Measurements from ENCODE around the gene GOLM1.

GOLM1 gene

DNA sequence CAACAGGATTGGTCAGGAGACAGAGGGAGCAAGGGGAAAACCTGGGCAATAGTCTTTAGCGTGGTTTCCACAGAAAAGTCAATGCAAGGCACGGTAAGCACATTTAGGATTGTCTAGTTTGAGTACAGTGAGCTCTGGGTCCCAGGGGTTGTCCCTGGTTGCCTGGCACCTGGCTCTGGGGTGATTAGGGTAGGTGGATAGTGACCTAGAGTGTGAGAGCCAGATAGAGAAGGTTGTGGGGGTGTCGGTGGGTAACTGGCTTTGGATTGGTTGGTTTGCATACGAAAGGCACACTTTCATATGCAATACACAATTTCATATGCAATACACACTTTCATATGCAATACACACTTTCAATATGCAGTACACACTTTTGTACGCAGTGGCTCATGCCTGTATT, 20.1 kb upstream of the GOLM1 start:
- Histone ChIP-seq H4K20me1 (ENCODE audit: insufficient read depth, low read length) (no peaks in the 10 kb centered on the region), H2AFZ (ENCODE audit: low read length) (no peak overlapping the region), H3K4me2 (ENCODE audit: low read depth, low read length) (no peak overlapping the region), H3F3A (ENCODE audit: insufficient read depth, low read length) (no peaks in the 10 kb centered on the region), H3K27me3 (replicated peaks; ENCODE audit: insufficient read depth, low read length) (no peaks in the 10 kb centered on the region), H3K79me2 (ENCODE audit: low read length) (no peaks in the 10 kb centered on the region), H3K36me3 (replicated peaks; ENCODE audit: insufficient read depth, low read length) (no peaks in the 10 kb centered on the region), H3K4me3 (ENCODE audit: low read length) (no peak overlapping the region), H3K9me2 (replicated peaks; ENCODE audit: insufficient read depth, low read length) (no peaks in the 10 kb centered on the region), H3K4me1 (ENCODE audit: low read length) (no peaks in the 10 kb centered on the region), H3K27ac (ENCODE audit: low read length) (no peak overlapping the region), H3K9me3 (replicated peaks; ENCODE audit: insufficient read depth, low read length) (no peaks in the 10 kb centered on the region), H3K9ac (ENCODE audit: low read length) (no peak overlapping the region)
- no peak for DNase-seq
- no peak for TF ChIP-seq EZH2phosphoT487 (IDR thresholded peaks at IDR 0.05; ENCODE audit: low read length)
- TF ChIP-seq, protein P1, sequence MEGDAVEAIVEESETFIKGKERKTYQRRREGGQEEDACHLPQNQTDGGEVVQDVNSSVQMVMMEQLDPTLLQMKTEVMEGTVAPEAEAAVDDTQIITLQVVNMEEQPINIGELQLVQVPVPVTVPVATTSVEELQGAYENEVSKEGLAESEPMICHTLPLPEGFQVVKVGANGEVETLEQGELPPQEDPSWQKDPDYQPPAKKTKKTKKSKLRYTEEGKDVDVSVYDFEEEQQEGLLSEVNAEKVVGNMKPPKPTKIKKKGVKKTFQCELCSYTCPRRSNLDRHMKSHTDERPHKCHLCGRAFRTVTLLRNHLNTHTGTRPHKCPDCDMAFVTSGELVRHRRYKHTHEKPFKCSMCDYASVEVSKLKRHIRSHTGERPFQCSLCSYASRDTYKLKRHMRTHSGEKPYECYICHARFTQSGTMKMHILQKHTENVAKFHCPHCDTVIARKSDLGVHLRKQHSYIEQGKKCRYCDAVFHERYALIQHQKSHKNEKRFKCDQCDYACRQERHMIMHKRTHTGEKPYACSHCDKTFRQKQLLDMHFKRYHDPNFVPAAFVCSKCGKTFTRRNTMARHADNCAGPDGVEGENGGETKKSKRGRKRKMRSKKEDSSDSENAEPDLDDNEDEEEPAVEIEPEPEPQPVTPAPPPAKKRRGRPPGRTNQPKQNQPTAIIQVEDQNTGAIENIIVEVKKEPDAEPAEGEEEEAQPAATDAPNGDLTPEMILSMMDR (IDR thresholded peaks at IDR 0.05; ENCODE audit: low read length), result no peak
- no peak for TF ChIP-seq EZH2 (optimal IDR thresholded peaks at IDR 0.05; ENCODE audit: low read depth, low read length)

DNA sequence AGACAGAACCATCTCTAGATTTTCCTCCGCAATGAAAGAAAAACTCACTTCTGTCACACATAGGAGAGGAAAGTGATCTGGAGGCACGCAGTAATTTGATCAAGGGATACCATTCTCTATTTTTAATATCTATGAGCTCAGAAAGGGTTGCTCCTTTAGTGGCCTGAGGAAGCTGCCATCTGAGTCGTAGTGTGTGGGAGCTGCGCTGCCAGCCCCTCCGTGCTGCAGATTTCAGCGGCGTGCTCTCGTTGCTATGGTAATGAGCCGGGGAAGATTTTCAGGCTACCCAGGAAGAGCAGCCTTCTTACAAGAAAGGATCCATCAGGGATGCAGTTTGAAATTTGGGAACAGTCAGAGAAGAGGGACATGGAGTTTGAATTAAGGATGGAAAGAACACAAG, 17.1 kb upstream of the GOLM1 start:
- Histone ChIP-seq H2AFZ (ENCODE audit: low read length) (no peak overlapping the region), H3K4me3 (ENCODE audit: low read length) (no peak overlapping the region), H3K27me3 (replicated peaks; ENCODE audit: insufficient read depth, low read length) (no peaks in the 10 kb centered on the region), H3K4me1 (ENCODE audit: low read length) (no peaks in the 10 kb centered on the region), H3K9me2 (replicated peaks; ENCODE audit: insufficient read depth, low read length) (no peaks in the 10 kb centered on the region), H3K9me3 (replicated peaks; ENCODE audit: insufficient read depth, low read length) (no peaks in the 10 kb centered on the region), H3K36me3 (replicated peaks; ENCODE audit: insufficient read depth, low read length) (no peaks in the 10 kb centered on the region), H3K4me2 (ENCODE audit: low read depth, low read length) (no peak overlapping the region), H4K20me1 (ENCODE audit: insufficient read depth, low read length) (no peaks in the 10 kb centered on the region), H3K27ac (ENCODE audit: low read length) (no peak overlapping the region), H3F3A (ENCODE audit: insufficient read depth, low read length) (no peaks in the 10 kb centered on the region), H3K9ac (ENCODE audit: low read length) (no peak overlapping the region), H3K79me2 (ENCODE audit: low read length) (no peaks in the 10 kb centered on the region)
- no peak for DNase-seq
- no peak for TF ChIP-seq EZH2phosphoT487 (IDR thresholded peaks at IDR 0.05; ENCODE audit: low read length)

DNA sequence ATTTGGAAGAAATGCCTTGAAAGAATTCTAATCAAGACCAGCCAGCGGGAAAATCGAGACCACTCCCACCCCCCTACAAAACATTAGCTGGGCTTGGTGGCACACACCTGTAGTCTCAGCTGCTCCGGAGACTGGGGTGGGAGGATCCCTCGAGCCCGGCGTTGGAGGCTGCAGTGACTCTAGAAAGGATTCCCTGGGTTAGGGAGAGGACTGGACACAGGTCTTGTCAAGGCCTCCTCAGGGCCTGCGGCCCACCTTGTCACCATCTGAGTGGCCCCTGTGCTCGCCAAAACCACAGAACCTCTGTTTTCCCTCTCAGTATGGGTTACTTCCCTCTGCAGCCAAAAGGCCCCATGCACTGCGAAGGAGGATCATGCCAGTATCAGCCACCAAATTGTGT, 16.5 kb upstream of the GOLM1 start:
- Histone ChIP-seq H3K9ac (ENCODE audit: low read length) (no peak overlapping the region), H4K20me1 (ENCODE audit: insufficient read depth, low read length) (no peaks in the 10 kb centered on the region), H3K27ac (ENCODE audit: low read length) (no peak overlapping the region), H3K4me3 (ENCODE audit: low read length) (no peak overlapping the region), H3K9me3 (replicated peaks; ENCODE audit: insufficient read depth, low read length) (no peaks in the 10 kb centered on the region), H3K9me2 (replicated peaks; ENCODE audit: insufficient read depth, low read length) (no peaks in the 10 kb centered on the region), H3F3A (ENCODE audit: insufficient read depth, low read length) (no peaks in the 10 kb centered on the region), H2AFZ (ENCODE audit: low read length) (no peak overlapping the region), H3K27me3 (replicated peaks; ENCODE audit: insufficient read depth, low read length) (no peaks in the 10 kb centered on the region), H3K36me3 (replicated peaks; ENCODE audit: insufficient read depth, low read length) (no peaks in the 10 kb centered on the region), H3K79me2 (ENCODE audit: low read length) (no peaks in the 10 kb centered on the region), H3K4me2 (ENCODE audit: low read depth, low read length) (no peak overlapping the region), H3K4me1 (ENCODE audit: low read length) (no peaks in the 10 kb centered on the region)
- DNase-seq, result no peak
- TF ChIP-seq EZH2phosphoT487 (IDR thresholded peaks at IDR 0.05; ENCODE audit: low read length), result no peak
- TF ChIP-seq EZH2 (optimal IDR thresholded peaks at IDR 0.05; ENCODE audit: low read depth, low read length), result no peak
- TF ChIP-seq, protein P1 (IDR thresholded peaks at IDR 0.05; ENCODE audit: low read length), result no peak

DNA sequence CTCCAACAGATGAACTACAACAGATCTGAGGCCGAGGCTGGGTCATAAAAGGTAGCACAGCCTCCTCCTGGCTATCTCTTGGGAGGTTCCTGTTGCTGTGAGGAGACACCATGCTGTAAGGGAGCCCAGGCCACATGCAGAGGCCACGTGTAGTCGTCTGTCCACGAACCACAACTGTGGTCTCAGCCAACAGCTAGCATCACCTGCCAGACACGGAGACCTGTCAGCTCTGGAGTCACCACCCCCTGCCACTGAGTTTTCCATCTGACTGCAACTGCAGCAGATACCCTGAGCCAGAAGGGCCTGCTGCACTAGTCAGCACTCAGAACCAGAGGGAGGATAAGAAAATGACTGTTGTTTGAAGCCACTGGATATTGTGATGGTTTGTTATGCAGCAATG, 12.7 kb upstream of the GOLM1 start:
- Histone ChIP-seq H3K9me3 (replicated peaks; ENCODE audit: insufficient read depth, low read length) (no peaks in the 10 kb centered on the region), H3K4me1 (ENCODE audit: low read length) (no peaks in the 10 kb centered on the region), H3K27ac (ENCODE audit: low read length) (no peak overlapping the region), H4K20me1 (ENCODE audit: insufficient read depth, low read length) (no peaks in the 10 kb centered on the region), H3K79me2 (ENCODE audit: low read length) (no peaks in the 10 kb centered on the region), H2AFZ (ENCODE audit: low read length) (no peak overlapping the region), H3K4me2 (ENCODE audit: low read depth, low read length) (no peak overlapping the region), H3F3A (ENCODE audit: insufficient read depth, low read length) (no peaks in the 10 kb centered on the region), H3K9me2 (replicated peaks; ENCODE audit: insufficient read depth, low read length) (no peaks in the 10 kb centered on the region), H3K36me3 (replicated peaks; ENCODE audit: insufficient read depth, low read length) (no peaks in the 10 kb centered on the region), H3K9ac (ENCODE audit: low read length) (no peak overlapping the region), H3K4me3 (ENCODE audit: low read length) (no peak overlapping the region), H3K27me3 (replicated peaks; ENCODE audit: insufficient read depth, low read length) (no peaks in the 10 kb centered on the region)
- no peak for DNase-seq
- TF ChIP-seq EZH2 (optimal IDR thresholded peaks at IDR 0.05; ENCODE audit: low read depth, low read length), result no peak
- TF ChIP-seq EZH2phosphoT487 (IDR thresholded peaks at IDR 0.05; ENCODE audit: low read length), result no peak
- TF ChIP-seq, protein P1 (IDR thresholded peaks at IDR 0.05; ENCODE audit: low read length), result no peak

Data from MM.1S (cell line).